Measurements from ENCODE around the gene TBL3. TPM values are rescaled to one million over a fixed set of nuclear protein-coding genes. Genes with fewer than 3 reads are reported as not detected.
A peak's percentile ranks its signal among the peaks of the same experiment; 100 is the strongest.

The TBL3 gene
- total RNA-seq, 2 experiments from 2014 or later: 29.4 to 30.7 TPM

- Mint-ChIP-seq H3K4me1 (peaks cover 13% of the 10 kb centered on the region), H3K27me3 (peaks cover 34% of the 10 kb centered on the region), H3K36me3 (no peaks in the 10 kb centered on the region), H3K27ac (no peak within 1 kb of the TSS), H3K9me3 (no peaks in the 10 kb centered on the region), H3K4me3 (peak within 1 kb of the TSS; percentile 50)
- ATAC-seq (ENCODE audit: low read depth) (peak; percentile 15), DNase-seq (no peak)
- POLR2A ChIA-PET: interaction anchor here (0.6 to 2.3 kb wide), 3 partner anchors 55 to 136 kb away, joined by 3 to 15 read pairs (median 6); partner anchors contain the start of genes RPS2 and TRAF7
Measured at GRCh38 chr16:2019518-2019920, 47.7 kb downstream of the TBL3 start, which contains the start of gene NPW. TSS of gene NPW (plus strand) at chr16:2019785.

GRCh38 chr16:2019921-2020831 lies 48.3 kb downstream of the TBL3 start:
- Mint-ChIP-seq H3K27ac (no peak overlapping the region), H3K27me3 (peaks cover 37% of the 10 kb centered on the region), H3K4me1 (peaks cover 13% of the 10 kb centered on the region), H3K4me3 (peak overlapping the region; percentile 50), H3K9me3 (no peaks in the 10 kb centered on the region), H3K36me3 (no peaks in the 10 kb centered on the region)
- no peak for DNase-seq
- POLR2A ChIA-PET: interaction anchor here (1.5 to 2.3 kb wide), 2 partner anchors 55 to 135 kb away, joined by 6 to 15 read pairs; partner anchors contain the start of genes RPS2 and TRAF7
- ATAC-seq (ENCODE audit: low read depth): no peak

- peak overlapping the region; percentile 80 for H3K4me3 Mint-ChIP-seq
- H3K27ac Mint-ChIP-seq: no peak overlapping the region
- DNase-seq (no peak), ATAC-seq (ENCODE audit: low read depth) (peak; percentile 20)
- no peaks in the 10 kb centered on the region for H3K36me3 Mint-ChIP-seq
- peaks cover 41% of the 10 kb centered on the region for H3K27me3 Mint-ChIP-seq
- H3K4me1 Mint-ChIP-seq: peaks cover 16% of the 10 kb centered on the region
- POLR2A ChIA-PET: interaction anchor here (0.6 to 2.0 kb wide), 5 partner anchors 11 to 132 kb away, joined by 3 to 19 read pairs (median 5); partner anchors contain the start of genes PKD1 and TRAF7
- no peaks in the 10 kb centered on the region for H3K9me3 Mint-ChIP-seq
Measured at GRCh38 chr16:2022723-2023091, 50.9 kb downstream of the TBL3 start.

GRCh38 chr16:2023092-2024031 lies 51.5 kb downstream of the TBL3 start:
- ATAC-seq (ENCODE audit: low read depth): peak; percentile 62
- peaks cover 36% of the 10 kb centered on the region for H3K27me3 Mint-ChIP-seq
- POLR2A ChIA-PET: interaction anchor here (0.6 to 3.0 kb wide), 6 partner anchors 24 to 132 kb away, joined by 3 to 19 read pairs (median 6); partner anchors contain the start of genes NTHL1, PKD1, TRAF7 and TSC2
- peaks cover 16% of the 10 kb centered on the region for H3K4me1 Mint-ChIP-seq
- no peaks in the 10 kb centered on the region for H3K36me3 Mint-ChIP-seq
- no peaks in the 10 kb centered on the region for H3K9me3 Mint-ChIP-seq
- peak; percentile 99 for DNase-seq
- peak overlapping the region; percentile 78 for H3K27ac Mint-ChIP-seq
- peak overlapping the region; percentile 80 for H3K4me3 Mint-ChIP-seq

GRCh38 chr16:2024032-2024420 lies 52.2 kb downstream of the TBL3 start:
- no peaks in the 10 kb centered on the region for H3K9me3 Mint-ChIP-seq

GRCh38 chr16:2025251-2025650 lies 53.4 kb downstream of the TBL3 start:
- Mint-ChIP-seq H3K9me3 (no peaks in the 10 kb centered on the region), H3K27ac (no peak overlapping the region), H3K4me3 (peak overlapping the region; percentile 45), H3K4me1 (peaks cover 16% of the 10 kb centered on the region), H3K36me3 (no peaks in the 10 kb centered on the region), H3K27me3 (peaks cover 34% of the 10 kb centered on the region)
- POLR2A ChIA-PET: interaction anchor here (3.0 kb wide), 1 partner anchor 130 kb away, joined by 13 read pairs; the partner anchor contains the start of gene TRAF7
- ATAC-seq (ENCODE audit: low read depth) (no peak), DNase-seq (no peak)

More at GRCh38 chr16:2024032-2024420, 52.2 kb downstream of the TBL3 start:
- Mint-ChIP-seq H3K4me1 (peaks cover 16% of the 10 kb centered on the region), H3K27ac (peak overlapping the region; percentile 47), H3K4me3 (no peak overlapping the region), H3K27me3 (peaks cover 36% of the 10 kb centered on the region), H3K36me3 (no peaks in the 10 kb centered on the region)
- ATAC-seq (ENCODE audit: low read depth) (no peak), DNase-seq (no peak)
- POLR2A ChIA-PET: interaction anchor here (0.6 to 3.0 kb wide), 4 partner anchors 9 to 131 kb away, joined by 3 to 13 read pairs (median 5); partner anchors contain the start of genes NTHL1, TRAF7 and TSC2

GRCh38 chr16:2025878-2026460 lies 54.1 kb downstream of the TBL3 start:
- H3K36me3 Mint-ChIP-seq: no peaks in the 10 kb centered on the region
- peaks cover 15% of the 10 kb centered on the region for H3K4me1 Mint-ChIP-seq
- peak overlapping the region; percentile 45 for H3K4me3 Mint-ChIP-seq
- no peaks in the 10 kb centered on the region for H3K9me3 Mint-ChIP-seq
- ATAC-seq (ENCODE audit: low read depth): no peak
- H3K27ac Mint-ChIP-seq: no peak overlapping the region
- peaks cover 27% of the 10 kb centered on the region for H3K27me3 Mint-ChIP-seq
- no peak for DNase-seq
- POLR2A ChIA-PET: interaction anchor here (1.3 to 3.0 kb wide), 2 partner anchors 17 to 129 kb away, joined by 3 to 13 read pairs; partner anchors contain the start of genes TRAF7 and ZNF598

GRCh38 chr16:2026461-2027023 lies 54.7 kb downstream of the TBL3 start, which contains the start of gene NHERF2:
TSS of gene NHERF2 (plus strand) at chr16:2026902. CDS start at chr16:2027006, 104 bp downstream.
- POLR2A ChIA-PET: interaction anchor here (1.0 to 3.0 kb wide), 4 partner anchors 17 to 128 kb away, joined by 3 to 13 read pairs (median 4); partner anchors contain the start of genes NTHL1, TRAF7, TSC2 and ZNF598
- DNase-seq (peak; percentile 66), ATAC-seq (ENCODE audit: low read depth) (peak; percentile 15)
- Mint-ChIP-seq H3K27ac (no peak within 1 kb of the TSS), H3K4me1 (peaks cover 15% of the 10 kb centered on the region), H3K9me3 (no peaks in the 10 kb centered on the region), H3K27me3 (peaks cover 21% of the 10 kb centered on the region), H3K36me3 (no peaks in the 10 kb centered on the region), H3K4me3 (peak within 1 kb of the TSS; percentile 47)

GRCh38 chr16:2027024-2028010 lies 55.5 kb downstream of the TBL3 start:
- ATAC-seq (ENCODE audit: low read depth) (peak; percentile 21), DNase-seq (peak; percentile 60)
- H3K36me3 Mint-ChIP-seq: no peaks in the 10 kb centered on the region
- no peak overlapping the region for H3K27ac Mint-ChIP-seq
- H3K27me3 Mint-ChIP-seq: peaks cover 14% of the 10 kb centered on the region
- H3K9me3 Mint-ChIP-seq: no peaks in the 10 kb centered on the region
- POLR2A ChIA-PET: interaction anchor here (0.8 to 1.3 kb wide), 4 partner anchors 18 to 128 kb away, joined by 3 to 4 read pairs (median 4); partner anchors contain the start of genes NTHL1, TRAF7, TSC2 and ZNF598
- peak overlapping the region; percentile 47 for H3K4me3 Mint-ChIP-seq
- peaks cover 15% of the 10 kb centered on the region for H3K4me1 Mint-ChIP-seq

- Mint-ChIP-seq H3K9me3 (no peaks in the 10 kb centered on the region), H3K4me1 (peaks cover 8% of the 10 kb centered on the region), H3K4me3 (no peak overlapping the region), H3K27me3 (peaks cover 11% of the 10 kb centered on the region), H3K27ac (no peak overlapping the region), H3K36me3 (no peaks in the 10 kb centered on the region)
- ATAC-seq (ENCODE audit: low read depth) (no peak), DNase-seq (no peak)
- POLR2A ChIA-PET: interaction anchor here (0.8 kb wide), 1 partner anchor 127 kb away, joined by 3 read pairs; the partner anchor contains the start of gene TRAF7
Measured at GRCh38 chr16:2028146-2028545, 56.3 kb downstream of the TBL3 start.

Data from activated naive CD8-positive, alpha-beta T cell treated with anti-CD3 and anti-CD28 coated beads, Interleukin-2, amount 10 ng/mL, durations not matched to agents 7 days and 5 days (primary cell).